K562 (cell line): ENCODE data around the gene PSMB8.

Experiments
- HDAC6 ChIP-seq: IDR thresholded peaks from 2 replicates; pipeline ENCODE4 v1.6.1; 2012; ENCODE audit warnings: low read depth, mild to moderate bottlenecking, control low read depth, inconsistent platforms, low read length, moderate library complexity
- KLF16 ChIP-seq: IDR thresholded peaks from 2 replicates; pipeline ENCODE4 v1.6.1; 2016; ENCODE audit warnings: antibody characterized with exemption
- MEF2D ChIP-seq: conservative IDR thresholded peaks from 2 replicates; pipeline ENCODE4 v1.6.1; 2016; ENCODE audit warnings: low read depth, missing genetic modification characterization, missing compliant biosample characterization
- RFX1 ChIP-seq: fragments of 450-650 bp; IDR thresholded peaks from 2 replicates; pipeline ENCODE4 v1.6.1; 2016; ENCODE audit warnings: mild to moderate bottlenecking, moderate library complexity
- SMARCB1 ChIP-seq: IDR thresholded peaks from 2 replicates; pipeline ENCODE4 v1.6.1; 2011; ENCODE audit warnings: improper control_type of control experiment, low read depth; ENCODE audit not compliant: insufficient read length
- TARDBP ChIP-seq: fragments of 450-650 bp; IDR thresholded peaks from 2 replicates; pipeline ENCODE4 v1.6.1; 2016
- ZFP30 ChIP-seq: fragments of 250-450 bp; sonication (Bioruptor Pico); IDR thresholded peaks from 2 replicates; pipeline ENCODE4 v1.8.0; 2022; ENCODE audit warnings: moderate library complexity, mild to moderate bottlenecking, inconsistent platforms, borderline replicate concordance
- ZNF263 ChIP-seq: sonication (generic); formaldehyde crosslinking; IDR thresholded peaks from 2 replicates; pipeline ENCODE4 v1.8.0; 2022; ENCODE audit warnings: mild to moderate bottlenecking, missing genetic modification reagents, borderline replicate concordance

- no peak for TF ChIP-seq ZNF263
- TF ChIP-seq KLF16 = no peak
- TF ChIP-seq TARDBP = no peak
- TF ChIP-seq MEF2D (tag) = no peak
- TF ChIP-seq HDAC6 = no peak
- no peak for TF ChIP-seq RFX1
- no peak for TF ChIP-seq SMARCB1
- TF ChIP-seq ZFP30 (CRISPR knock-in tag) = no peak
Measured at GRCh38 chr6:32854376-32855178, 10.7 kb upstream of the PSMB8 start.
